GM12892 (cell line): ENCODE measurements around the gene HIVEP2.

Source experiments
- POLR2A ChIP-seq: IDR thresholded peaks from 2 replicates; pipeline ENCODE4 v1.6.1; 2011; ENCODE audit warnings: low read depth, low read length, control low read depth
- TAF1 ChIP-seq: IDR thresholded peaks from 2 replicates; pipeline ENCODE4 v1.6.1; 2011; ENCODE audit warnings: low read depth, mild to moderate bottlenecking, control low read depth, low read length, borderline replicate concordance

- no peak for TF ChIP-seq POLR2A
- no peak for TF ChIP-seq TAF1
Measured at GRCh38 chr6:142940487-142940886, 4.5 kb downstream of the HIVEP2 start.
